GM18861 (cell line): ENCODE results near the gene TP53BP2.

Experiments
- ATAC-seq: cut with Tn5 transposase; IDR thresholded peaks from one replicate; pipeline ENCODE4 v1.9.1; 2021; ENCODE audit not compliant: unreplicated experiment

Gene TP53BP2

GRCh38 chr1:223802032-223802431, 43.7 kb downstream of the TP53BP2 start:
- no peak for ATAC-seq

GRCh38 chr1:223796210-223796609, 49.5 kb downstream of the TP53BP2 start:
- no peak for ATAC-seq

- ATAC-seq: no peak
These were observed 51.4 kb downstream of the TP53BP2 start for GRCh38 chr1:223794136-223794880.

GRCh38 chr1:223793716-223794115, 52.0 kb downstream of the TP53BP2 start:
- no peak for ATAC-seq

GRCh38 chr1:223792046-223792445, 53.7 kb downstream of the TP53BP2 start:
- ATAC-seq: no peak

- ATAC-seq: no peak
These were observed 56.9 kb downstream of the TP53BP2 start for GRCh38 chr1:223788746-223789415.

- ATAC-seq: no peak
These were observed 59.9 kb downstream of the TP53BP2 start for GRCh38 chr1:223785808-223786207.

GRCh38 chr1:223784541-223784940, 61.2 kb downstream of the TP53BP2 start:
- ATAC-seq: no peak

- no peak for ATAC-seq
These were observed 62.1 kb downstream of the TP53BP2 start for GRCh38 chr1:223783676-223784075.

GRCh38 chr1:223780949-223781348, 64.8 kb downstream of the TP53BP2 start:
- ATAC-seq: no peak

GRCh38 chr1:223780318-223780717, 65.4 kb downstream of the TP53BP2 start:
- no peak for ATAC-seq

GRCh38 chr1:223776826-223777454, 68.8 kb downstream of the TP53BP2 start:
- ATAC-seq: no peak

GRCh38 chr1:223776075-223776814, 69.5 kb downstream of the TP53BP2 start:
- ATAC-seq: peak; percentile 52

GRCh38 chr1:223775711-223776074, 70.1 kb downstream of the TP53BP2 start:
- ATAC-seq: no peak

- ATAC-seq: no peak
These were observed 70.7 kb downstream of the TP53BP2 start for GRCh38 chr1:223775054-223775453.

- no peak for ATAC-seq
These were observed 71.5 kb downstream of the TP53BP2 start for GRCh38 chr1:223774134-223774814.

- no peak for ATAC-seq
These were observed 73.0 kb downstream of the TP53BP2 start for GRCh38 chr1:223772771-223773160.

GRCh38 chr1:223771814-223772770, 73.7 kb downstream of the TP53BP2 start:
- no peak for ATAC-seq

GRCh38 chr1:223771469-223771813, 74.3 kb downstream of the TP53BP2 start:
- ATAC-seq: no peak
